ENCODE results near the gene KHDC1L.

GRCh38 chr6:73258721-73259120, 33.4 kb upstream of the KHDC1L start:
- TF ChIP-seq CTCF (IDR thresholded peaks at IDR 0.05) (no peak), REST (IDR thresholded peaks at IDR 0.05; ENCODE audit: low read depth, low read length) (no peak), EZH2phosphoT487 (IDR thresholded peaks at IDR 0.05; ENCODE audit: borderline replicate concordance, low read depth) (no peak), MAX (IDR thresholded peaks at IDR 0.05; ENCODE audit: low read depth) (no peak)
